Measurements from ENCODE around the gene DUS2. TPM values are rescaled to one million over a fixed set of nuclear protein-coding genes. Genes with fewer than 3 reads are reported as not detected.
"Not testable (repeated sequence)": the region's sequence is repeated elsewhere in the genome, so short reads cannot be mapped to it uniquely, and the experiment has no call there.

The DUS2 gene
- total RNA-seq, 1 experiment from 2014 or later, result 12.1 TPM

- DNase-seq (ENCODE audit: low read depth, low spot score); H3K9me3 ChIP-seq (ENCODE audit: control insufficient read depth, insufficient read depth, low read depth, low read length); ATAC-seq; POLR2A ChIA-PET; H3K4me1 ChIP-seq (ENCODE audit: control insufficient read depth, insufficient read depth, low read length); H3K36me3 ChIP-seq (ENCODE audit: control insufficient read depth, insufficient read depth, low read length); BruUV-seq (replicated peaks); intact Hi-C loops (cut with micrococcal nuclease; ENCODE audit: unreplicated experiment); in situ Hi-C loops (cut with HindIII; ENCODE audit: low pct_unique_long_range_greater_than_20kb, low sequenced_read_pairs); CTCF ChIA-PET; H3K27me3 ChIP-seq (ENCODE audit: control insufficient read depth, insufficient read depth, low read length); H3K4me3 ChIP-seq (ENCODE audit: low read depth in 2 of 2, low read length in 2 of 2); H3K27ac ChIP-seq (ENCODE audit: low read length): not testable (repeated sequence)
Measured at GRCh38 chr16:68118954-68119353, 95.9 kb downstream of the DUS2 start.

- H3K4me3 ChIP-seq (ENCODE audit: low read depth in 2 of 2, low read length in 2 of 2); ATAC-seq; H3K27ac ChIP-seq (ENCODE audit: low read length); intact Hi-C loops (cut with micrococcal nuclease; ENCODE audit: unreplicated experiment); H3K9me3 ChIP-seq (ENCODE audit: control insufficient read depth, insufficient read depth, low read depth, low read length); H3K27me3 ChIP-seq (ENCODE audit: control insufficient read depth, insufficient read depth, low read length); H3K4me1 ChIP-seq (ENCODE audit: control insufficient read depth, insufficient read depth, low read length); BruUV-seq (replicated peaks); DNase-seq (ENCODE audit: low read depth, low spot score); H3K36me3 ChIP-seq (ENCODE audit: control insufficient read depth, insufficient read depth, low read length); in situ Hi-C loops (cut with HindIII; ENCODE audit: low pct_unique_long_range_greater_than_20kb, low sequenced_read_pairs); CTCF ChIA-PET: not testable (repeated sequence)
- POLR2A ChIA-PET, result interaction anchor here (0.7 kb wide), 3 partner anchors 38 to 76 kb away, joined by 4 to 10 read pairs (median 5); no protein-coding TSS in a partner anchor
Measured at GRCh38 chr16:68120496-68120895, 97.4 kb downstream of the DUS2 start.

GRCh38 chr16:68126395-68126794, 103.3 kb downstream of the DUS2 start:
- ChIA-PET CTCF (no interaction called here), POLR2A (interaction anchor here (0.7 kb wide), 1 partner anchor 154 kb away, joined by 3 read pairs; no protein-coding TSS in a partner anchor)
- H3K9me3 ChIP-seq (ENCODE audit: control insufficient read depth, insufficient read depth, low read depth, low read length), result no peaks in the 10 kb centered on the region
- in situ Hi-C loops (cut with HindIII; ENCODE audit: low pct_unique_long_range_greater_than_20kb, low sequenced_read_pairs), result no loop called here
- TF ChIP-seq REST (IDR thresholded peaks at IDR 0.05; ENCODE audit: insufficient read depth in 1 of 2, low read depth in 2 of 2, low read length in 1 of 2) (no peak), CTCF (IDR thresholded peaks at IDR 0.05) (no peak), TCF7L2 (IDR thresholded peaks at IDR 0.05; ENCODE audit: low read depth, low read length) (no peak)
- H3K4me3 ChIP-seq (ENCODE audit: low read depth in 2 of 2, low read length in 2 of 2), result no peak overlapping the region
- H3K36me3 ChIP-seq (ENCODE audit: control insufficient read depth, insufficient read depth, low read length), result no peaks in the 10 kb centered on the region
- no TSS peak for BruUV-seq (replicated peaks)
- no peaks in the 10 kb centered on the region for H3K27me3 ChIP-seq (ENCODE audit: control insufficient read depth, insufficient read depth, low read length)
- no peaks in the 10 kb centered on the region; the same call in 1 of the 2 replicates for H3K4me1 ChIP-seq (ENCODE audit: control insufficient read depth, insufficient read depth, low read length)
- intact Hi-C loops (cut with micrococcal nuclease; ENCODE audit: unreplicated experiment), result no loop called here
- no peak overlapping the region for H3K27ac ChIP-seq (ENCODE audit: low read length)
- ATAC-seq (no peak), DNase-seq (ENCODE audit: low read depth, low spot score) (no peak)

Data from Panc1 (cell line).